MCF 10A (cell line): Measurements from ENCODE around the gene QKI. TPM values are rescaled to one million over a fixed set of nuclear protein-coding genes. Genes with fewer than 3 reads are reported as not detected.

Source experiments
- BruUV-seq: library from RNA; stranded (reverse); fragments of 400-500 nt; replicated peaks from 2 replicates; lab custom pipeline; 2021; lab: Mats Ljungman, UMichigan
- CTCF ChIA-PET: fragments of 300-600 bp; sonication (Branson Sonifier 250); formaldehyde crosslinking; extraction: SDS; loops from one replicate; lab custom pipeline; 2021; ENCODE audit warnings: antibody characterized with exemption, inconsistent platforms; lab: Yijun Ruan, JAX
- POLR2A ChIA-PET: fragments of 300-600, 350-650 bp; sonication (Branson Sonifier 250); formaldehyde crosslinking; extraction: SDS; loops from one replicate; lab custom pipeline; 2020; ENCODE audit warnings: antibody characterized with exemption, inconsistent platforms; lab: Yijun Ruan, JAX
- DNase-seq: peaks from one replicate; pipeline ENCODE4 v3.0.0-alpha.2; 2018; ENCODE audit not compliant: unreplicated experiment
- H3K27ac Mint-ChIP-seq: one replicate; pipeline ENCODE4 v1.8.0; 2022; ENCODE audit warnings: mild to moderate bottlenecking, low read depth, mixed read lengths; ENCODE audit not compliant: unreplicated experiment
- H3K27me3 Mint-ChIP-seq: one replicate; pipeline ENCODE4 v1.8.0; 2022; ENCODE audit warnings: mixed read lengths; ENCODE audit not compliant: insufficient read depth, unreplicated experiment
- H3K36me3 Mint-ChIP-seq: one replicate; pipeline ENCODE4 v1.8.0; 2022; ENCODE audit warnings: mild to moderate bottlenecking, moderate library complexity, mixed read lengths; ENCODE audit not compliant: insufficient read depth, unreplicated experiment
- H3K4me1 Mint-ChIP-seq: one replicate; pipeline ENCODE4 v1.8.0; 2022; ENCODE audit warnings: mixed read lengths; ENCODE audit not compliant: insufficient read depth, unreplicated experiment
- H3K4me3 Mint-ChIP-seq: one replicate; pipeline ENCODE4 v1.8.0; 2022; ENCODE audit warnings: mild to moderate bottlenecking, moderate library complexity, mixed read lengths; ENCODE audit not compliant: unreplicated experiment
- H3K9me3 Mint-ChIP-seq: one replicate; pipeline ENCODE4 v1.8.0; 2022; ENCODE audit warnings: mixed read lengths; ENCODE audit not compliant: unreplicated experiment
- intact Hi-C: fragments of 100-400 bp; cut with micrococcal nuclease; formaldehyde crosslinking; loops from 2 replicates; pipeline ENCODE4 v1.14.1; 2022
- total RNA-seq: library from RNA; stranded (reverse); gene quantifications from 2 replicates; pipeline ENCODE4 v1.2.3, GENCODE V29; 2022
- TF ChIP-seq, protein P1 (sequence below): fragments of 200-600 bp; IDR thresholded peaks from one replicate; pipeline ENCODE4 v1.8.0; 2022; ENCODE audit warnings: antibody characterized with exemption, mild to moderate bottlenecking; ENCODE audit not compliant: unreplicated experiment

QKI gene
- total RNA-seq, 1 experiment from 2014 or later, result 272 TPM

DNA sequence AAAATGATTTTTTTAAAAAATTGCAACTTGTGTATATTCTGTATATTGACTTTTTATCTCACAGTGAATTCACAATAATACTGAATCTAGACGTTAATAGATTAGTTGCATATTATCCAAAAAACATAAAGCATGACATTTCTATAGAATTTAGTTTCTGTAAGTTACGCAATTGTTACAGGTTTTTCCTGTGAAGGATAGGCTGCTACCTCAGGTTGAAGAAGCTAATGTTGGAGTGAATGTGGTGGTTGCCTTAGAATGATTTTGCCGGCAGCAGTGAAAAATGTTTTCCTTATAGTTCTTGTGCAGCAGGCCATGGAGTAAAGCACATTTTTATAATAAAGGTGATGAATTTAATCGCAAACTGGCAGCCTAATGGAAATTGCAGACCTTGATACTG is 20.5 kb downstream of the QKI start:
- ChIA-PET CTCF (interaction anchor here (1.2 kb wide), 1 partner anchor 12 kb away, joined by 6 read pairs; no protein-coding TSS in a partner anchor), POLR2A (no interaction called here)
- intact Hi-C loops, result no loop called here
- no peaks in the 10 kb centered on the region for H3K27me3 Mint-ChIP-seq
- no peak overlapping the region for H3K4me3 Mint-ChIP-seq
- BruUV-seq, result no TSS peak
- DNase-seq, result no peak
- TF ChIP-seq, protein P1, sequence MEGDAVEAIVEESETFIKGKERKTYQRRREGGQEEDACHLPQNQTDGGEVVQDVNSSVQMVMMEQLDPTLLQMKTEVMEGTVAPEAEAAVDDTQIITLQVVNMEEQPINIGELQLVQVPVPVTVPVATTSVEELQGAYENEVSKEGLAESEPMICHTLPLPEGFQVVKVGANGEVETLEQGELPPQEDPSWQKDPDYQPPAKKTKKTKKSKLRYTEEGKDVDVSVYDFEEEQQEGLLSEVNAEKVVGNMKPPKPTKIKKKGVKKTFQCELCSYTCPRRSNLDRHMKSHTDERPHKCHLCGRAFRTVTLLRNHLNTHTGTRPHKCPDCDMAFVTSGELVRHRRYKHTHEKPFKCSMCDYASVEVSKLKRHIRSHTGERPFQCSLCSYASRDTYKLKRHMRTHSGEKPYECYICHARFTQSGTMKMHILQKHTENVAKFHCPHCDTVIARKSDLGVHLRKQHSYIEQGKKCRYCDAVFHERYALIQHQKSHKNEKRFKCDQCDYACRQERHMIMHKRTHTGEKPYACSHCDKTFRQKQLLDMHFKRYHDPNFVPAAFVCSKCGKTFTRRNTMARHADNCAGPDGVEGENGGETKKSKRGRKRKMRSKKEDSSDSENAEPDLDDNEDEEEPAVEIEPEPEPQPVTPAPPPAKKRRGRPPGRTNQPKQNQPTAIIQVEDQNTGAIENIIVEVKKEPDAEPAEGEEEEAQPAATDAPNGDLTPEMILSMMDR, result no peak
- H3K4me1 Mint-ChIP-seq, result peaks cover 23% of the 10 kb centered on the region
- H3K9me3 Mint-ChIP-seq, result no peaks in the 10 kb centered on the region
- peaks cover 15% of the 10 kb centered on the region for H3K36me3 Mint-ChIP-seq
- no peak overlapping the region for H3K27ac Mint-ChIP-seq

DNA sequence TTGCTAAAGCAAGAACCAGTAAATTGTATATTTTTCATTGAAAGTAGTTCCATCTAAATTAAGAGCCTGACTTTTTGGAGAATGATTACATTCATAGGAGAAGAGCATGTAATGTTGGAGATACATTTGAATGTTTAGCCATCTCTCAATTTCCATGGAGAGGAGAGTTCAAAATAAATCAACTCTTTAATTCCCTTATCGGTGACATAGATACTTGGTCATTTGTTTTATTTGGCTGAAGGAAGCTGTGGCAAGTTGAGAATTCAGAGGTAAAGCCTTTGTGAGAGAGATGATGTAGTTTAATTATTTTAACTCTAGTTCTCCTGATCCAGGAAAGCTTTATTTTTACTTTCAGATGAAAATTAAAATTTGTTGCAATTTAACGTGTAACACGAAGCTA is 22.3 kb downstream of the QKI start:
- no peak overlapping the region for H3K27ac Mint-ChIP-seq
- no peak overlapping the region for H3K4me3 Mint-ChIP-seq
- DNase-seq, result no peak
- H3K9me3 Mint-ChIP-seq, result no peaks in the 10 kb centered on the region
- ChIA-PET POLR2A (interaction anchor here (0.6 to 1.3 kb wide), 3 partner anchors 118 to 149 kb away, joined by 3 read pairs; no protein-coding TSS in a partner anchor), CTCF (interaction anchor here (0.6 kb wide), 1 partner anchor 1479 kb away, joined by 3 read pairs; no protein-coding TSS in a partner anchor)
- peaks cover 25% of the 10 kb centered on the region for H3K4me1 Mint-ChIP-seq
- no TSS peak for BruUV-seq
- H3K27me3 Mint-ChIP-seq, result no peaks in the 10 kb centered on the region
- intact Hi-C loops, result no loop called here
- peaks cover 18% of the 10 kb centered on the region for H3K36me3 Mint-ChIP-seq
- TF ChIP-seq, protein P1, result no peak

DNA sequence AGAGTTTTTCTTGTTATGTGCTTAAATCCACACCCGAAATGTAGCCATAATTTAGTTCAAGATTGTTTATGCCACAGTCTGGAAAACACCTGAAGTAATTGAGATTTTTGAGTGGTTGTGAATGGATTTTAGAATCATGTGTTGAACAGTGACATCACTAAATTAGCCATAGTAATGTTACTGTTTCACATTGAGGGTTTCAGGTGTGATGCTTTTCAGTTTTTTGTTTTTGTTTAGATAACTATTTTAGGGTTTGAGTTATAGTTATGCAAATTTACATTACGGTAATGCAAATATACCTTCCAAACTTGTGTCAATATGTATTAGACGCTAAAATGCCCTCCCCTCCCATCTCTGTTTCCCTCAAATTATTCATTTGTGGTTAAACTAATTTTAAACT is 22.9 kb downstream of the QKI start:
- intact Hi-C loops, result no loop called here
- Mint-ChIP-seq H3K4me1 (peaks cover 29% of the 10 kb centered on the region), H3K4me3 (no peak overlapping the region), H3K36me3 (peaks cover 15% of the 10 kb centered on the region), H3K9me3 (no peaks in the 10 kb centered on the region), H3K27me3 (no peaks in the 10 kb centered on the region), H3K27ac (no peak overlapping the region)
- ChIA-PET CTCF (no interaction called here), POLR2A (interaction anchor here (0.6 to 1.3 kb wide), 4 partner anchors 18 to 148 kb away, joined by 3 read pairs; no protein-coding TSS in a partner anchor)
- BruUV-seq, result no TSS peak
- TF ChIP-seq, protein P1, result no peak
- no peak for DNase-seq

DNA sequence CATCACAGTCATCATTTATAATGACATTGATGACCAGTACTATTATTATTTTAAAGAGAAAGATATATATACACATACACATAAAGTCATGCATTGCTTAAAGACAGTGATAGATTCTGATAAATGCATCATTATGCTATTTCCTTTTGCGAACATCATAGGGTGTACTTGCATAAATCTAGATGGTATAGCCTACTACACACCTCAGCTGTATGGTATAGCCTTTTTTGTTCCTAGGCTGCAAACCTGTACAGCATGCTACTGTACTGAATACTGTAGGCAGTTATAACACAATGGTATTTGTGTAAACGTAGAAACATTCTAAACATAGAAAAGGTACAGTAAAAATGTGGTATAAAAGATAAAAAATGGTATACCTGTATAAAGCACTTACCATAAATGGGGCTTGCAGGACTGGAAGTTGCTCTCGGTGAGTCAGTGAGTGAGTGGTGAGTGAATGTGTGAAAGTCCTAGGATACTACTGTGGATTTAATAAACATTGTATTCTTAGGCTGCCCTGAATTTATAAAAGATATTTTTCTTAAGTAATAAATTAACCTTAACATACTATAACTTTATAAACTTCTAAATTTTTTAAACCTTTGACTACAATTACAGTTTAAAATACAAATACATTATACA is 23.9 kb downstream of the QKI start:
- peak; percentile 20 for DNase-seq
- intact Hi-C loops, result no loop called here
- H3K4me1 Mint-ChIP-seq, result peaks cover 23% of the 10 kb centered on the region
- H3K27me3 Mint-ChIP-seq, result no peaks in the 10 kb centered on the region
- peaks cover 12% of the 10 kb centered on the region for H3K36me3 Mint-ChIP-seq
- no peaks in the 10 kb centered on the region for H3K9me3 Mint-ChIP-seq
- TF ChIP-seq, protein P1, result no peak
- ChIA-PET CTCF (interaction anchor here (0.5 kb wide), 1 partner anchor 490 kb away, joined by 3 read pairs; no protein-coding TSS in a partner anchor), POLR2A (interaction anchor here (1.1 to 1.9 kb wide), 2 partner anchors 9 to 112 kb away, joined by 5 to 6 read pairs; no protein-coding TSS in a partner anchor)
- BruUV-seq, result no TSS peak
- H3K27ac Mint-ChIP-seq, result no peak overlapping the region
- no peak overlapping the region for H3K4me3 Mint-ChIP-seq
